Fibroblast of lung (primary cell): ENCODE measurements around the gene ZNF423. TPM values are rescaled to one million over a fixed set of nuclear protein-coding genes. Genes with fewer than 3 reads are reported as not detected.

Experiments
- DNase-seq, 2 donors: peaks; one replicate each; pipeline versions ENCODE4 v3.0.0 to v3.0.0-alpha.2; 2010; ENCODE audit warnings: low read depth in 2 of 2
- H2AFZ ChIP-seq: 2 replicates; pipeline ENCODE4 v1.5.1; 2012; ENCODE audit warnings: low read length, control low read depth, inconsistent platforms
- H3K27ac ChIP-seq: 2 replicates; pipeline ENCODE4 v1.5.1; 2011; ENCODE audit warnings: low read length, control low read depth; ENCODE audit not compliant: insufficient read depth
- H3K27me3 ChIP-seq: 2 replicates; pipeline ENCODE4 v1.5.1; 2011; ENCODE audit warnings: mild to moderate bottlenecking, low read length; ENCODE audit not compliant: control insufficient read depth, insufficient read depth
- H3K36me3 ChIP-seq: 2 replicates; pipeline ENCODE4 v1.5.1; 2011; ENCODE audit warnings: low read length; ENCODE audit not compliant: control insufficient read depth, insufficient read depth
- H3K4me1 ChIP-seq: 2 replicates; pipeline ENCODE4 v1.5.1; 2011; ENCODE audit warnings: low read length; ENCODE audit not compliant: control insufficient read depth, insufficient read depth; ENCODE audit errors: extremely low read depth
- H3K4me2 ChIP-seq: 2 replicates; pipeline ENCODE4 v1.5.1; 2011; ENCODE audit warnings: low read length, control low read depth; ENCODE audit not compliant: insufficient read depth; ENCODE audit errors: extremely low read depth
- H3K4me3 ChIP-seq, 4 experiments: fragments of 200-600 bp in 1 of 4; sonication (generic) in 1 of 4; replicated peaks in 1 of 4; 2 replicates each; pipeline ENCODE4 v1.5.1; 2011 to 2016; ENCODE audit warnings: low read length in 4 of 4, low read depth in 3 of 4, mild to moderate bottlenecking in 3 of 4, control low read depth in 2 of 4, inconsistent platforms in 1 of 4, mixed read lengths in 1 of 4; ENCODE audit not compliant: insufficient read depth in 1 of 4; ENCODE audit errors: control extremely low read depth in 1 of 4
- H3K79me2 ChIP-seq: 2 replicates; pipeline ENCODE4 v1.5.1; 2012; ENCODE audit warnings: mild to moderate bottlenecking, low read length, inconsistent platforms; ENCODE audit not compliant: control insufficient read depth, insufficient read depth
- H3K9ac ChIP-seq: 2 replicates; pipeline ENCODE4 v1.5.1; 2011; ENCODE audit warnings: mild to moderate bottlenecking, low read length, control low read depth; ENCODE audit not compliant: insufficient read depth
- H3K9me3 ChIP-seq: 2 replicates; pipeline ENCODE4 v1.5.1; 2012; ENCODE audit warnings: low read depth, low read length; ENCODE audit not compliant: control insufficient read depth, insufficient read depth
- H4K20me1 ChIP-seq: 2 replicates; pipeline ENCODE4 v1.5.1; 2011; ENCODE audit warnings: low read length; ENCODE audit not compliant: control insufficient read depth, insufficient read depth; ENCODE audit errors: extremely low read depth
- EZH2 ChIP-seq: IDR thresholded peaks from 2 replicates; pipeline ENCODE4 v1.5.1; 2012; ENCODE audit warnings: low read length, control low read depth, mild to moderate bottlenecking; ENCODE audit errors: missing control alignments
- polyA plus RNA-seq, 2 donors: library from polyadenylated mRNA; depleted of rRNA in 1 of 2; stranded (reverse) in 1 of 2; unstranded in 1 of 2; fragments of >200 nt; gene quantifications; 2 replicates each; pipeline ENCODE4 v1.2.1, GENCODE V29; 2011 to 2012; ENCODE audit warnings: missing spikeins in 1 of 2
- total RNA-seq: library from RNA; depleted of rRNA; stranded (reverse); fragments of >200 nt; gene quantifications from 2 replicates; pipeline ENCODE4 v1.2.1, GENCODE V29; 2014
- TF ChIP-seq, protein P1 (sequence below), 2 donors: IDR thresholded peaks in 1 of 2; conservative IDR thresholded peaks in 1 of 2; 1 replicate in 1 of 2; 2 replicates in 1 of 2; pipeline ENCODE4 v1.5.1; 2011 to 2012; ENCODE audit warnings: low read length in 2 of 2, control low read depth in 1 of 2, inconsistent platforms in 1 of 2, low read depth in 1 of 2, mild to moderate bottlenecking in 1 of 2

The ZNF423 gene
- total and polyA plus RNA-seq, 2 donors (not counting 1 experiment from before 2014, with no cell fraction given) = 0.07 to 0.17 TPM

DNA sequence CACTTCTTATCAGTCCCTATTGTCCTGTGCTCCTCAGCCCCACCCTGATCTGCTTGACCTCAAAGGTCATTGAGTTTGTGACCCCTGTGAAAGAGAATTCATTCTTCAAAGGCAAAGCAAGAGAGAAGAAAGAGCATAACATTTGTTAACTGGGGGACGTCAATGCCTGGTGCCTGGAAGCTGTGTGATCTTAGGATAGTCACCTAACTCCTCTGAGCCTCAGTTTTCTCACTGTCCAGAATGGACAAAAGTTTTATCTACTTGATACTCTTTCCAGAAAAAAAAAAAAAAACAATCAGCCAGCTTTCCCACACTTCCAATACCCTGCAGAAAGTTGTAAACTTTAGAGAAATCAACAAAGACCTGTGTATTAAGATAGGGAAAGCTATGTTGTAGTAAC is 309.2 kb downstream of the ZNF423 start:
- no peak overlapping the region for H3K4me3 ChIP-seq
- H3K9me3 ChIP-seq = no peaks in the 10 kb centered on the region
- H3K36me3 ChIP-seq = no peaks in the 10 kb centered on the region
- TF ChIP-seq, protein P1, sequence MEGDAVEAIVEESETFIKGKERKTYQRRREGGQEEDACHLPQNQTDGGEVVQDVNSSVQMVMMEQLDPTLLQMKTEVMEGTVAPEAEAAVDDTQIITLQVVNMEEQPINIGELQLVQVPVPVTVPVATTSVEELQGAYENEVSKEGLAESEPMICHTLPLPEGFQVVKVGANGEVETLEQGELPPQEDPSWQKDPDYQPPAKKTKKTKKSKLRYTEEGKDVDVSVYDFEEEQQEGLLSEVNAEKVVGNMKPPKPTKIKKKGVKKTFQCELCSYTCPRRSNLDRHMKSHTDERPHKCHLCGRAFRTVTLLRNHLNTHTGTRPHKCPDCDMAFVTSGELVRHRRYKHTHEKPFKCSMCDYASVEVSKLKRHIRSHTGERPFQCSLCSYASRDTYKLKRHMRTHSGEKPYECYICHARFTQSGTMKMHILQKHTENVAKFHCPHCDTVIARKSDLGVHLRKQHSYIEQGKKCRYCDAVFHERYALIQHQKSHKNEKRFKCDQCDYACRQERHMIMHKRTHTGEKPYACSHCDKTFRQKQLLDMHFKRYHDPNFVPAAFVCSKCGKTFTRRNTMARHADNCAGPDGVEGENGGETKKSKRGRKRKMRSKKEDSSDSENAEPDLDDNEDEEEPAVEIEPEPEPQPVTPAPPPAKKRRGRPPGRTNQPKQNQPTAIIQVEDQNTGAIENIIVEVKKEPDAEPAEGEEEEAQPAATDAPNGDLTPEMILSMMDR (conservative IDR thresholded peaks at IDR 0.05 in 1 of 2, IDR thresholded peaks at IDR 0.05 in 1 of 2; ENCODE audit: low read depth in 1 of 2, low read length in 2 of 2) = no peak
- TF ChIP-seq EZH2 = no peak
- no peak for DNase-seq
- no peak overlapping the region for H3K9ac ChIP-seq
- H3K4me1 ChIP-seq = no peaks in the 10 kb centered on the region
- H4K20me1 ChIP-seq = no peaks in the 10 kb centered on the region
- H2AFZ ChIP-seq = no peak overlapping the region
- H3K4me2 ChIP-seq = no peak overlapping the region
- H3K27ac ChIP-seq = no peak overlapping the region
- H3K27me3 ChIP-seq = no peaks in the 10 kb centered on the region
- H3K79me2 ChIP-seq = no peaks in the 10 kb centered on the region

DNA sequence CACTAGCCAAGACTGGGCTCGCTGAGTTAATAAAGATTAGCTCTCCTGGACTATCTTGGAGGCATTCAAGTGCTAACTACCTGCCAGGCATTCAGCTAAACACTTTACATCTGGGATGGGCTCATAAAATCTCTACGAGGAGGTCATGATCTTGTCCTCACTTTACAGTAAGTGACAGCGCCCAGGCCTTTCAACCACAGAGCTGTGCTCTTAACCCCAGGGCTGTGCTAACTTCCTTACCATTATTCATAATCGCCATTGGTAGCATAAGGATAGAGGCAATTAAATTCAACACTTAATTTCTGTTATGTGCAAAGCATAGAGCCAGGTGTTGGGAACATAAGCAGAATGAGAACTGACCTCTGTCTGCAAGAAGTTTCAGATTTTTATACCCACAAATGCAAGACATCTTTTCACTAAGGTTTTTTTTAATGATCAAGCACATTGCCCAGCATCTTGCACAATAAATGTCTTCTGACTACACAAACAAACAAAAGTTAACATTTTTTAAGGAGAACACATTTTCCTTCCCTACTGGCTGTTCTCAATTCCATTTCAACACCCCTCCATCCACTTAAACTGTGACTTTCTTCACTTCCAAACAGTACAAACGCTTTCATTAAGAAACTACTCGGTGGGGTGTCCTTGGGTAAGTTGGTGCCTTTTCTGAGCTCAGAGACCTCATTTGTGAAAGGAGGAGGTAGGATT is 310.0 kb downstream of the ZNF423 start:
- H3K9me3 ChIP-seq = no peaks in the 10 kb centered on the region
- TF ChIP-seq, protein P1 (conservative IDR thresholded peaks at IDR 0.05 in 1 of 2, IDR thresholded peaks at IDR 0.05 in 1 of 2; ENCODE audit: low read depth in 1 of 2, low read length in 2 of 2) = no peak
- no peak for TF ChIP-seq EZH2
- H2AFZ ChIP-seq = no peak overlapping the region
- no peak overlapping the region for H3K27ac ChIP-seq
- H3K4me3 ChIP-seq = no peak overlapping the region
- no peaks in the 10 kb centered on the region for H3K36me3 ChIP-seq
- no peaks in the 10 kb centered on the region for H3K79me2 ChIP-seq
- no peak overlapping the region for H3K4me2 ChIP-seq
- no peaks in the 10 kb centered on the region for H3K27me3 ChIP-seq
- DNase-seq = no peak
- no peaks in the 10 kb centered on the region for H3K4me1 ChIP-seq
- no peak overlapping the region for H3K9ac ChIP-seq
- H4K20me1 ChIP-seq = no peaks in the 10 kb centered on the region

DNA sequence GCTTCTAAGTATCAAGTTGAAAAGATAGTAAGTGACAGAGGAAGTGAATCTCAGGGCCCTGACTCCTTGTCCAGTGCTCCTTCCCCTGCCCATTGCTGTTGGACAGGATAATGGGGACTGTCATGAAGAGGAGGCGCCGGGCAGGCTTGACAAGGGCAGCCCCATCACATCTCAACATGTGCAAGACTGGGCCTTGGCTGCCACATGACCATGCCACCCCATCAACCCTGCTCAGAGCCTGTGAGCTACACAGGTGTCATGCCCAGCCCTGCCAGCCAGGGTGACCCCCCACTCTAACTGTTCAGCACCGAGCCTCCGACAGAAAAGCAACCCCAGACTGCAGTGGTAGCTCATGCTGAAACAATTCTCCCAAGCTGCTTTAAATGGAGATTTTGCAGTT is 310.7 kb downstream of the ZNF423 start:
- Histone ChIP-seq H3K27me3 (no peaks in the 10 kb centered on the region), H3K27ac (no peak overlapping the region), H3K36me3 (no peaks in the 10 kb centered on the region), H3K4me3 (no peak overlapping the region), H2AFZ (no peak overlapping the region), H3K4me1 (no peaks in the 10 kb centered on the region), H3K9me3 (no peaks in the 10 kb centered on the region), H3K4me2 (no peak overlapping the region), H4K20me1 (no peaks in the 10 kb centered on the region), H3K79me2 (no peaks in the 10 kb centered on the region), H3K9ac (no peak overlapping the region)
- no peak for DNase-seq
- TF ChIP-seq, protein P1 (conservative IDR thresholded peaks at IDR 0.05 in 1 of 2, IDR thresholded peaks at IDR 0.05 in 1 of 2; ENCODE audit: low read depth in 1 of 2, low read length in 2 of 2) = no peak
- TF ChIP-seq EZH2 = no peak
